Colonic mucosa (tissue), 4 donors: ENCODE results near the gene TNKS1BP1. TPM values are rescaled to one million over a fixed set of nuclear protein-coding genes. Genes with fewer than 3 reads are reported as not detected.
"Not testable (repeated sequence)": the region's sequence is repeated elsewhere in the genome, so short reads cannot be mapped to it uniquely, and the experiment has no call there.

Source experiments
- DNase-seq: peaks from one replicate; pipeline ENCODE4 v3.0.0-alpha.2; 2020
- H3K27ac ChIP-seq: fragments of 200-600 bp; one replicate; pipeline ENCODE4 v1.8.0; 2021
- H3K27me3 ChIP-seq: fragments of 200-600 bp; one replicate; pipeline ENCODE4 v1.8.0; 2021
- H3K36me3 ChIP-seq: fragments of 200-600 bp; one replicate; pipeline ENCODE4 v1.8.0; 2021
- H3K4me1 ChIP-seq: fragments of 200-600 bp; one replicate; pipeline ENCODE4 v1.8.0; 2021; ENCODE audit warnings: mild to moderate bottlenecking
- H3K4me3 ChIP-seq: fragments of 200-600 bp; one replicate; pipeline ENCODE4 v1.8.0; 2021
- H3K9ac ChIP-seq, 2 donors: one replicate each; pipeline ENCODE4 v1.7.0; 2013; ENCODE audit warnings: control low read depth in 2 of 2, low read depth in 2 of 2, low read length in 2 of 2
- H3K9me3 ChIP-seq: fragments of 200-600 bp; one replicate; pipeline ENCODE4 v1.8.0; 2021
- CTCF ChIP-seq: fragments of 200-600 bp; IDR thresholded peaks from one replicate; pipeline ENCODE4 v1.8.0; 2022; ENCODE audit warnings: antibody characterized with exemption, mild to moderate bottlenecking
- intact Hi-C: fragments of 100-400 bp; cut with DNase I; formaldehyde crosslinking; loops from one replicate; pipeline ENCODE4 v1.14.1; 2022
- total RNA-seq, 2 donors: library from RNA; stranded (reverse); fragmentation: NEBNext Ultra II Directional in 1 of 2; extraction: Animal tissue kit (Norgen Biotek cat#: 25700) in 1 of 2; gene quantifications; one replicate each; pipeline ENCODE4 v1.2.1, GENCODE V29; 2021
- donor health status: healthy.
- donor health status: DM: no; HTN: no; CAD: no.
- donor health status: DM: no; HTN: no; CAD: no.

Gene TNKS1BP1
- total RNA-seq, 2 donors from 2014 or later = 113 to 117 TPM

- intact Hi-C loops = no loop called here
- Histone ChIP-seq H3K9me3 (no peaks in the 10 kb centered on the region), H3K27me3 (no peaks in the 10 kb centered on the region), H3K36me3 (peaks cover 13% of the 10 kb centered on the region), H3K9ac (no peak overlapping the region), H3K4me1 (no peaks in the 10 kb centered on the region), H3K4me3 (no peak overlapping the region), H3K27ac (no peak overlapping the region)
- no peak for TF ChIP-seq CTCF
- DNase-seq = no peak
Measured at GRCh38 chr11:57297221-57297620, 27.5 kb downstream of the TNKS1BP1 start.

- intact Hi-C loops, H3K9ac ChIP-seq: not testable (repeated sequence)
Measured at GRCh38 chr11:57296205-57296604, 28.5 kb downstream of the TNKS1BP1 start.

GRCh38 chr11:57294225-57295131 is 30.3 kb downstream of the TNKS1BP1 start:
- H3K36me3 ChIP-seq = peaks cover 5% of the 10 kb centered on the region
- peak; percentile 66 for DNase-seq
- H3K27me3 ChIP-seq = no peaks in the 10 kb centered on the region
- H3K4me3 ChIP-seq = no peak overlapping the region
- no peaks in the 10 kb centered on the region for H3K4me1 ChIP-seq
- intact Hi-C loops = no loop called here
- TF ChIP-seq CTCF = no peak
- no peak overlapping the region for H3K27ac ChIP-seq
- H3K9ac ChIP-seq = no peak overlapping the region
- no peaks in the 10 kb centered on the region for H3K9me3 ChIP-seq

More at GRCh38 chr11:57296205-57296604, 28.5 kb downstream of the TNKS1BP1 start:
- H3K9me3 ChIP-seq, H3K27me3 ChIP-seq, H3K27ac ChIP-seq, DNase-seq, H3K4me1 ChIP-seq, H3K4me3 ChIP-seq: not testable (repeated sequence)
- H3K36me3 ChIP-seq = peaks cover 13% of the 10 kb centered on the region

GRCh38 chr11:57290288-57290687 is 34.5 kb downstream of the TNKS1BP1 start:
- H3K27me3 ChIP-seq = no peaks in the 10 kb centered on the region
- intact Hi-C loops = no loop called here
- TF ChIP-seq CTCF = no peak
- H3K9me3 ChIP-seq = no peaks in the 10 kb centered on the region
- no peak overlapping the region for H3K27ac ChIP-seq
- peaks cover 4% of the 10 kb centered on the region for H3K4me1 ChIP-seq
- H3K36me3 ChIP-seq = no peaks in the 10 kb centered on the region
- no peak overlapping the region for H3K9ac ChIP-seq
- no peak overlapping the region for H3K4me3 ChIP-seq
- DNase-seq = no peak

GRCh38 chr11:57288771-57289579 is 35.8 kb downstream of the TNKS1BP1 start:
- Histone ChIP-seq H3K27me3 (no peaks in the 10 kb centered on the region), H3K4me1 (peaks cover 4% of the 10 kb centered on the region), H3K9me3 (no peaks in the 10 kb centered on the region), H3K27ac (peak overlapping the region; percentile 31), H3K36me3 (no peaks in the 10 kb centered on the region), H3K4me3 (no peak overlapping the region), H3K9ac (peak overlapping the region in 1 of 2 donors; percentile 19)
- peak; percentile 72 for DNase-seq
- TF ChIP-seq CTCF = no peak
- intact Hi-C loops = no loop called here
